ENCODE measurements around the gene HSD17B2.
"Not testable (repeated sequence)": the region's sequence is repeated elsewhere in the genome, so short reads cannot be mapped to it uniquely, and the experiment has no call there.

The HSD17B2 gene

DNA sequence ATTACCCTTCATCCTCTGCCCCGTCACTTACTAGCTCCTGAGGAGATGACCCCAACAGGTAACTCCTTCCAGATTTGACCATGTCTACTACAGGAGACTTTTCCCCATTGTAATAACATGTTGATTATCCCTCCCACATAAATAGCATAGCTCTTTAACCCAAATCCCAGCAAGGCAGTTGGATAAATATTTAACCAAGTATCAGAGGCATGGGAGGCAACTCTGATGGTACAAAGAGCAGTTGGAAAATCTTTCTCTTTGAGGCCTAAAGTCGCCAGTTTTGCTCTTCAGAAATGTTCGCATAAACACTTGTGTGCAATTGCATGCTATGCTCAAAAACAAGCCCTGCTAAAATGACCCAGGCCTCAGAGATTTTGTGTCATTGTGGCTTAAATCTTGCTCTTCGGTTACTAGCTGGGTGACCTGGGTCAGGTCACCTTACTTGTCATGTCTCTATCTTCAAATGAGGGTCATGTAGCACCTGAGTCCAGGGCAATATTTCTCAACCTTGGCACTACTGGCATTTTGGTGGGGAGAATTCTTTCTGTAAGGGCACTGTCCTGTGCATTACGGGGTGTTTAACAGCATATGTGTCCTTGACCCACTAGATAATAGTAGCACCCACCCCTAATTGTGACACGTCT is 48.8 kb downstream of the HSD17B2 start:
- DNase-seq = no peak

GRCh38 chr16:82085011-82085779 is 50.1 kb downstream of the HSD17B2 start:
- DNase-seq = no peak

GRCh38 chr16:82088483-82088882 is 53.4 kb downstream of the HSD17B2 start:
- no peak for DNase-seq

GRCh38 chr16:82091241-82091640 is 56.2 kb downstream of the HSD17B2 start:
- DNase-seq = no peak

DNA sequence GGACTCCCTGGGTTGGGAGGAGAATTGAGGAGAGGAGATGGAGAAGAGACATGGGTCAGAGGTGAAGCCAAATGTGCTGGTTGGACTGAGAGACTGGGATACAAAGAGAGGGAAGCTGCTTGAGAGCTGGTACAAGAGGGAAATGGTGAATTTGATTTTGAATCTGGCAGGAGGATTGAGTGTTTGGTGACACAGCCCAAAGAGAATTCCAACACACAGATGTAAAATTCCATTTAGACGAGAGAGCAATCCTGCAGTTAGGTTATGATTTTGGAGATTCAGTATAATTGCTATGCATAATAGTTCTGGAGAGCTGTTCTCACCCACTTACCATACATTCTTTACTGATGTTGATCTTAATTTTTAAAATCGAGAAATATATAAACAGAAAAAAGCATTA is 57.7 kb downstream of the HSD17B2 start:
- no peak for DNase-seq

GRCh38 chr16:82093666-82094300 is 58.7 kb downstream of the HSD17B2 start:
- DNase-seq = no peak

DNA sequence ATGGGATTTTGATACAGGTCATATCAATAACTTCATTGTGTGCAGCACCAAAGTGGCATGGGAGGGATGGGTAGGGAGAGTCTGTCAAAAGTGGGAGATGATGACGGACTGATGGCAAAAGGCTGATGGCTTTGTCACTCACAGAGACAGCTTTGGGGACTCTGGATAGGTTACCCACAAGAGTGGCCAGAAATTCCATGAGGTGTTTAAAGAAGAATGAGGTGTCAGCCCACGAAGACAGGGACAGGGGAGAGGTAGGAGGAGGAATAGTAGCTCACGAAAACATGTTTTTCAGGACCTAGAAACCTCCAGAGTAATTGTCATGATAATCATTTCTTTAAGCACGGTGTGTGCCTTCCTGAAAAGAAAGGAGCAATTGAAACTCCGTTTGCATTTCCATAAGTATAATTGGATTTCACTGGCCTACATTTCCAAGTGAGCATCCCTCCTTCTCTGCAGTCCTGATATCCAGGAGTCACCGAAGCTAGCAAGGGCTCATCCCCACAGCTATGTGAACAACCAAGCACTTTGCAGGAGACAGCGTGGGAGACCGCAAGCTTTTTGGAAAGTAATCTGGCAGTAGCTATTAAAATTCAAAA is 60.0 kb downstream of the HSD17B2 start:
- no peak for DNase-seq

DNA sequence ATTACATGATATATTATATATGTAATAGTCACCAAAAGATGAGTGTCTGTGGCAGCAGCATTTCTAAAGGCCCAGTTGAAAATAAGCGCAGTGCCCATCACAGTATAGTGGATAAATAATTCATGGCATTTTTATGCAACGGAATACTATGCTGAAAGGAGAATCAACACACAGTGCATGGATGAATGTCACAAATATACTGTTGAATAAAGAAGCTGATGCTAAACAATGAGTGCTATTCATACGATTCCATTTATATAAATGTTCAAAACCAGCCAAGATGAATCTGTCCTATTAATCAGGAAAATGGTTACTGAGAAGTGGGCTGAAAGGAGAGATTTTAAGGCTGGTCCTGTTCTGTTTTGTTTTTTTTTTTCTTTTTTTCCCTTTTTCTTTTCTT is 61.6 kb downstream of the HSD17B2 start:
- no peak for DNase-seq

GRCh38 chr16:82105107-82105506 is 70.1 kb downstream of the HSD17B2 start:
- no peak for DNase-seq

- no peak for DNase-seq
Observed at GRCh38 chr16:82108100-82108499, 73.0 kb downstream of the HSD17B2 start.

DNA sequence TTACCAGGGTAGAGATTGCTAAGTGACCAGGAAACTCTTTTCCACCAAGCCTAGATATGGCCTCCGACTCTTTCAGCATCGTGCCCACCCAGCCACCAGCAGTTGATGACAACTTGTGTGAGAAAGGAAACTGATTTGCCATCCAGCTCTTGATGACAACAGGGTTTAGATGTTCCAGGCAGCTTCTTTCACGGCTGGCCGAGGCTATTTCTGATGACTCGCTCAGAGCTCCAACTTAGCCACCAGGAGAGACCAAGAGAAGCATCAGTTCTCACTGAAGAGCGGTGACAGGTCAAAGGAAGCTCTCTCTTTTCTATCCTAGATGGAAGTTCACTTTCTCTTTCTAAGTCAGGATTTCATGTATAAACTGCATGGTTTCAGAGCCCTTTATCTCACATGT is 73.7 kb downstream of the HSD17B2 start:
- DNase-seq = no peak

- DNase-seq = not testable (repeated sequence)
Observed at GRCh38 chr16:82109266-82109665, 74.2 kb downstream of the HSD17B2 start.

- DNase-seq = no peak
Observed at GRCh38 chr16:82111944-82112343, 76.9 kb downstream of the HSD17B2 start.

DNA sequence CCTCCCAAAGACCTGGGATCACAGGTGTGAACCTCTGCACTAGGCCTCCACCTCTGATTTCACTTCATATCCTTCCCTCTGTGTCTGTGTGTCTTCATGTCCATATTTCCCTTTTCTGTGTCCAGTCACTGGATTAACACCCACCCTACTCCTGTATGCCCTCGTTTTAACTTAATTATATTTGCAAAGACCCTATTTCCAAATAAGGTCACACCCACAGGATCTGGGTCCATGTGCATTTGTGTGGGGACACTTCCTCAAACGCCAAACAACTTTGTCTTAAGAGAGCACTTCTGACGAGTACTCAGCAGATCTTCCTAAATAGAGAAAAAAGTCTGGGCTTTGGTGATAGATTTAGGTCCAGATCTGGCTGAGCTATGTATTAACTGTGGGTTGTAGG is 78.7 kb downstream of the HSD17B2 start:
- no peak for DNase-seq

DNA sequence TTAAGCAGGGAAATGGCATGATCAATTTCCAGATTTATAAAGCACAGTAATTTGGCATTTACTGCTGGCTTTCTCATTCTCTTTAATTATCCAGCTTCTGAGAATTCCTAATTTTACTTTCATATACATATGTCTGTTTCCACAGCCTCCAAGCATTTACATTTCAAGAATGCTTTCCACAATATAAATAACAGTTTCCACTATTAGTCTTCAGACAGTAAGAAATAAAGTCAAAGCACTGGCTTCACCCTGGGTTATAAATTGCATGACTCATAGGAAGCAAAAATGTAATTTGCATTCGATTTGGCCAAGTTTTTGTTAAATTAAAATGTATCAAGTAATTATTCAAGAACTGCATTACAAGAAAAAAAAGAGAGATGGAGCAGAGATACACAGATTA is 81.5 kb downstream of the HSD17B2 start:
- DNase-seq = no peak

DNA sequence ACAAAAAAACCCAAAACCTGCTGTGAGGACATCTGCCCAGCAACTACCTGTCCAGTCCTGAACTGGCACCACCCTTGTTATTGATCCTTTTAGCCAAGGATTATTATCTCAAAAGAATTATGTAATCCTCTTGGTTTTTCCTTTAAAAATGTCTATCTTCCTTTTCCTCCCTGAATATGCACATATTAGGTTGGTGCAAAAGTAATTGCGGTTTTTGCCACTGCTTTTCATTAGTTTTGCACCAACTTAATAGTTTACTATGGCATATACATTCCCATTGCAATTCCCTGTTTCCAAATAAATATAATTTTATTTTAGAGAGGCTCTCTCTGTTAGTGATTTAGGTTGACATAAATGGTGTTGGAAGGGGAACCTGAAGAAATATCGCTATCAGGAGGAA is 83.7 kb downstream of the HSD17B2 start:
- no peak for DNase-seq

DNA sequence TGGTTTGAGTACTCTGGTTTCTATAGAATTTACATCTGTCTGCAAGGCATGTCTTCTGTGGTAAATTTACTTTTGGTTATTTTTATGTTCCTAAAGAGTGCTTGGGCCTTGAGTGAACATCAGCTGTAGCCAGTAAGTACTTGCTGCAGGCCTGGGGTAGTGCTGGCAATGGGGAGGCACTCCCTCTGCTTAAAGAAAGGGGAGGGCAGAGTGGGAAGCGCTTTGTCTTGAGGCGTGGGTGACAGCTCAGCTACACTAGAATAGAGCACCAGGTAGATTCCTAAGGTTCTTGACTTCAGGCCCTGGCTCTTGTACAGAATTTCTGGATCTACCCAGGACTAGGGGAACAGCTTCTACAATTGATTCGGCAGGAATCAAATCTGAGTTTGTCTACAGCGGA is 84.4 kb downstream of the HSD17B2 start:
- no peak for DNase-seq

GRCh38 chr16:82124651-82125050 is 89.6 kb downstream of the HSD17B2 start:
- no peak for DNase-seq

GRCh38 chr16:82129881-82130280 is 94.8 kb downstream of the HSD17B2 start:
- no peak for DNase-seq

- no peak for DNase-seq
Observed at GRCh38 chr16:82133798-82134197, 98.7 kb downstream of the HSD17B2 start.

- DNase-seq = no peak
Observed at GRCh38 chr16:82134846-82135245, 99.8 kb downstream of the HSD17B2 start.

- DNase-seq = no peak
Observed at GRCh38 chr16:82135844-82136243, 100.8 kb downstream of the HSD17B2 start.

GRCh38 chr16:82136956-82137821 is 102.1 kb downstream of the HSD17B2 start:
- no peak for DNase-seq

All from stimulated activated CD8-positive, alpha-beta memory T cell treated with anti-CD3 and anti-CD28 coated beads, Interleukin-4, amount 100 ng/mL, for 48 hours (primary cell).